KOPT-K1 (cell line): ENCODE measurements around the gene SLC12A9.
A peak's percentile ranks its signal among the peaks of the same experiment; 100 is the strongest.

Experiments used
- H3K27ac ChIP-seq: fragments of 200-600 bp; sonication (generic); 2 replicates; pipeline ENCODE4 v1.5.1; 2016; ENCODE audit warnings: antibody characterized with exemption, mild to moderate bottlenecking, low read depth, low read length; ENCODE audit not compliant: poor library complexity, severe bottlenecking
- H3K36me3 ChIP-seq: fragments of 200-600 bp; sonication (generic); 2 replicates; pipeline ENCODE4 v1.5.1; 2017; ENCODE audit warnings: antibody characterized with exemption, mild to moderate bottlenecking, low read length, moderate library complexity; ENCODE audit not compliant: insufficient read depth
- H3K9me3 ChIP-seq: fragments of 200-600 bp; sonication (generic); 2 replicates; pipeline ENCODE4 v1.5.1; 2017; ENCODE audit warnings: antibody characterized with exemption, low read length, mild to moderate bottlenecking; ENCODE audit not compliant: insufficient read depth, poor library complexity, severe bottlenecking

Gene SLC12A9

GRCh38 chr7:100865938-100866728, 13.6 kb downstream of the SLC12A9 start:
- H3K9me3 ChIP-seq = no peaks in the 10 kb centered on the region
- H3K36me3 ChIP-seq = peaks cover 24% of the 10 kb centered on the region; the same call in 1 of the 2 replicates
- no peak overlapping the region for H3K27ac ChIP-seq

GRCh38 chr7:100866729-100867039, 14.2 kb downstream of the SLC12A9 start:
- no peaks in the 10 kb centered on the region for H3K9me3 ChIP-seq
- H3K27ac ChIP-seq = no peak overlapping the region
- H3K36me3 ChIP-seq = peaks cover 23% of the 10 kb centered on the region; the same call in 1 of the 2 replicates

- Histone ChIP-seq H3K27ac (no peak within 1 kb of the TSS), H3K9me3 (no peaks in the 10 kb centered on the region), H3K36me3 (peaks cover 18% of the 10 kb centered on the region; the same call in 1 of the 2 replicates)
Measured at GRCh38 chr7:100867040-100867775, 14.7 kb downstream of the SLC12A9 start, which contains the start of gene TRIP6. TRIP6 (plus strand) TSS chr7:100867387; CDS start chr7:100867498, 111 bp downstream.

GRCh38 chr7:100867776-100868485, 15.4 kb downstream of the SLC12A9 start:
- H3K36me3 ChIP-seq = peaks cover 11% of the 10 kb centered on the region; the same call in 1 of the 2 replicates
- no peak overlapping the region for H3K27ac ChIP-seq

GRCh38 chr7:100873599-100874299, 21.2 kb downstream of the SLC12A9 start:
- Histone ChIP-seq H3K9me3 (no peaks in the 10 kb centered on the region), H3K36me3 (peaks cover 28% of the 10 kb centered on the region), H3K27ac (peak overlapping the region; percentile 98)

More at GRCh38 chr7:100867776-100868485, 15.4 kb downstream of the SLC12A9 start:
- H3K9me3 ChIP-seq = no peaks in the 10 kb centered on the region

- Histone ChIP-seq H3K9me3 (no peaks in the 10 kb centered on the region), H3K27ac (peak overlapping the region; percentile 98), H3K36me3 (peaks cover 33% of the 10 kb centered on the region)
Measured at GRCh38 chr7:100874300-100874576, 21.7 kb downstream of the SLC12A9 start.

- Histone ChIP-seq H3K36me3 (peaks cover 38% of the 10 kb centered on the region), H3K9me3 (no peaks in the 10 kb centered on the region), H3K27ac (peak within 1 kb of the TSS; percentile 98)
Measured at GRCh38 chr7:100874577-100875355, 22.3 kb downstream of the SLC12A9 start, which contains the start of gene SRRT. SRRT (plus strand) TSS chr7:100875103; CDS start chr7:100875591, 488 bp downstream.

- H3K36me3 ChIP-seq = peaks cover 44% of the 10 kb centered on the region
- no peaks in the 10 kb centered on the region for H3K9me3 ChIP-seq
- peak overlapping the region; percentile 98 for H3K27ac ChIP-seq
Measured at GRCh38 chr7:100875356-100875751, 22.8 kb downstream of the SLC12A9 start.

GRCh38 chr7:100878013-100878412, 25.5 kb downstream of the SLC12A9 start:
- no peaks in the 10 kb centered on the region for H3K9me3 ChIP-seq
- no peak overlapping the region for H3K27ac ChIP-seq
- H3K36me3 ChIP-seq = peaks cover 71% of the 10 kb centered on the region

- no peak overlapping the region for H3K27ac ChIP-seq
- no peaks in the 10 kb centered on the region for H3K9me3 ChIP-seq
- H3K36me3 ChIP-seq = peaks cover 77% of the 10 kb centered on the region
Measured at GRCh38 chr7:100878685-100879084, 26.2 kb downstream of the SLC12A9 start.

GRCh38 chr7:100879685-100880261, 27.3 kb downstream of the SLC12A9 start:
- peaks cover 88% of the 10 kb centered on the region for H3K36me3 ChIP-seq
- H3K27ac ChIP-seq = no peak overlapping the region
- no peaks in the 10 kb centered on the region for H3K9me3 ChIP-seq

GRCh38 chr7:100880645-100881044, 28.1 kb downstream of the SLC12A9 start:
- no peaks in the 10 kb centered on the region for H3K9me3 ChIP-seq
- H3K36me3 ChIP-seq = peaks cover 97% of the 10 kb centered on the region
- H3K27ac ChIP-seq = no peak overlapping the region

- peaks cover 100% of the 10 kb centered on the region for H3K36me3 ChIP-seq
- H3K27ac ChIP-seq = no peak overlapping the region
- H3K9me3 ChIP-seq = no peaks in the 10 kb centered on the region
Measured at GRCh38 chr7:100881136-100881535, 28.6 kb downstream of the SLC12A9 start.

GRCh38 chr7:100882201-100882600, 29.7 kb downstream of the SLC12A9 start:
- Histone ChIP-seq H3K27ac (no peak overlapping the region), H3K9me3 (no peaks in the 10 kb centered on the region), H3K36me3 (peaks cover 100% of the 10 kb centered on the region)
